ENCODE results near the gene PTTG1.

GRCh38 chr5:160458806-160459800 lies 37.4 kb downstream of the PTTG1 start:
- no peak for TF ChIP-seq CTCF (conservative IDR thresholded peaks at IDR 0.05)
- TF ChIP-seq EZH2 (IDR thresholded peaks at IDR 0.05; ENCODE audit: low read depth) = no peak

Measured in PC-9 (cell line).